ENCODE measurements around the gene CRK.

DNA sequence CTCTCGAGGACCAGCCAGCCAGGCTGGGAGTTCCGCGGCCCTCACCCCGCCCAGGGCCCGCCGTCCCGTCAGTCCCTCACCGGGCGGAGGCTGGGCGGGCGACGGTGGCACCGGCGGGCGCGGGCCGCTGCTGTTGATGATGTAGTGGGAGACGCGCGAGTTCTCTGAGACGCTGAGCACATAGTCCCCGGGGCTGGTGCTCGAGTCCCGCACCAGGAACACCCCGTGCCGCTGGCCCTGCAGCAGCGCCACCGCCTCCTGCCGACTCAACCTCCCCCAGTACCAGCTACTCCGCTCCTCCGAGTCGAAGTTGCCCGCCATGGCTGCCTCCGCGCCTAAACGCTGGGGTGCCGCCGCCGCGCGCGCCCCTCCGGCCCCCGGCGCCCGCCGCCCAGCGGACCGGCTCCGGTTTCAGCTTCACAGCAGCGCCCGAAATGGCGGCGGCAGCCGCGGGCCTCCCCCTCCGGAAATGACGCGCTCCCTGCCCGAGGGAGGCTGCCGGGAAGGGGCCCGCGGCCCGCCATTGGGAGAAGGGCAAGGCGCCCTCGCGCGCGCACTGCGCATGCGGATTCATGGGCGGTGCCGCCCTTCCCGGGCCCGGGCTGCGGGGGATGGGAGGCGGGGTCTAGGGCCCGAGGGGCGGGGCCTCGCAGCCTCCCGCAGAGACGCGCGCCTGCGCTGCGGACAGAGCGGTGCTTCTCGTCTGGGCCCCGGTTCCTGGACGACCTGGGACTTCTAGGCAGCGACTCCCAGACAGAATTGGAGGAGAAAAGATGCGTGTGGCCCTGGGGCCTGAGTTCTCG, at the start of gene CRK:
- TF ChIP-seq, protein P1, sequence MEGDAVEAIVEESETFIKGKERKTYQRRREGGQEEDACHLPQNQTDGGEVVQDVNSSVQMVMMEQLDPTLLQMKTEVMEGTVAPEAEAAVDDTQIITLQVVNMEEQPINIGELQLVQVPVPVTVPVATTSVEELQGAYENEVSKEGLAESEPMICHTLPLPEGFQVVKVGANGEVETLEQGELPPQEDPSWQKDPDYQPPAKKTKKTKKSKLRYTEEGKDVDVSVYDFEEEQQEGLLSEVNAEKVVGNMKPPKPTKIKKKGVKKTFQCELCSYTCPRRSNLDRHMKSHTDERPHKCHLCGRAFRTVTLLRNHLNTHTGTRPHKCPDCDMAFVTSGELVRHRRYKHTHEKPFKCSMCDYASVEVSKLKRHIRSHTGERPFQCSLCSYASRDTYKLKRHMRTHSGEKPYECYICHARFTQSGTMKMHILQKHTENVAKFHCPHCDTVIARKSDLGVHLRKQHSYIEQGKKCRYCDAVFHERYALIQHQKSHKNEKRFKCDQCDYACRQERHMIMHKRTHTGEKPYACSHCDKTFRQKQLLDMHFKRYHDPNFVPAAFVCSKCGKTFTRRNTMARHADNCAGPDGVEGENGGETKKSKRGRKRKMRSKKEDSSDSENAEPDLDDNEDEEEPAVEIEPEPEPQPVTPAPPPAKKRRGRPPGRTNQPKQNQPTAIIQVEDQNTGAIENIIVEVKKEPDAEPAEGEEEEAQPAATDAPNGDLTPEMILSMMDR (IDR thresholded peaks at IDR 0.05), result no peak
- TF ChIP-seq POLR2A (IDR thresholded peaks at IDR 0.05) (peak; percentile 53 to 81), EP300 (IDR thresholded peaks at IDR 0.05) (peak in 1 of 4 donors; percentile 38)

All from sigmoid colon (tissue), 4 donors.